Activated T-helper 1 cell treated with anti-CD3 and anti-CD28 coated beads, Interleukin-12 subunit alpha, Interleukin-12 subunit beta, Interleukin-2, Interleukin-4 antibody, amounts not matched to agents 30 ng/mL and 10 ng/mL and 1 ng/mL, durations not matched to agents 14 hours and 24 hours and 36 hours (primary cell): ENCODE results near the gene MYD88. TPM values are rescaled to one million over a fixed set of nuclear protein-coding genes. Genes with fewer than 3 reads are reported as not detected.

Experiments
- DNase-seq: peaks from one replicate; pipeline ENCODE4 v3.0.0; 2021; ENCODE audit warnings: low spot score
- H3K27ac Mint-ChIP-seq: one replicate; pipeline ENCODE4 v1.8.0; 2021; ENCODE audit warnings: mild to moderate bottlenecking, mixed read lengths
- H3K27me3 Mint-ChIP-seq: one replicate; pipeline ENCODE4 v1.8.0; 2022; ENCODE audit warnings: mild to moderate bottlenecking, moderate library complexity, mixed read lengths; ENCODE audit not compliant: insufficient read depth
- H3K36me3 Mint-ChIP-seq: one replicate; pipeline ENCODE4 v1.8.0; 2021; ENCODE audit warnings: low read depth, mixed read lengths
- H3K4me1 Mint-ChIP-seq: one replicate; pipeline ENCODE4 v1.8.0; 2021; ENCODE audit warnings: low read depth, mixed read lengths
- H3K4me3 Mint-ChIP-seq: one replicate; pipeline ENCODE4 v1.8.0; 2021; ENCODE audit warnings: mild to moderate bottlenecking, moderate library complexity, mixed read lengths
- H3K9me3 Mint-ChIP-seq: one replicate; pipeline ENCODE4 v1.8.0; 2021; ENCODE audit warnings: mixed read lengths
- intact Hi-C: fragments of 100-400 bp; cut with micrococcal nuclease; formaldehyde crosslinking; loops from one replicate; pipeline ENCODE4 v1.15.1; 2024
- total RNA-seq: library from RNA; stranded (reverse); gene quantifications from 2 replicates; pipeline ENCODE4 v1.2.3, GENCODE V29; 2022

Gene MYD88
- total RNA-seq, 1 donor from 2014 or later = 42.1 TPM

DNA sequence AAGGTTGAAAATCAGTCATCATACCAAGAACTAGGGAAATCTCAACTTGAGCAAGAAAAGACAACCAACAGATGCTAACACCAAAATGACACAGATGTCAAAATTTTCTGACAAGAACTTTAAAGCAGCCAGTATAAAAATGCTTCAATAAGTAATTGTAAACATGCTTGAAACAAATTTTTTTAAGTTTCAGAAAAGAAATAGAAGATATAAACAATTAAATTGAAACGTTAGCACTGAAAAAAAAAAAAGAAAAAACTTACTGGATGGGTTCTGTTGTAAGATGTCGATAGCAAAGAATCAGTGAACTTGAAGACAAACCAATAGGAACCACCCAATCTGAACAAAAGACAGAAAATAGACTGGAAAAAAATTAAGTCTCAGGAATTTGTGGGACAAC lies 8.0 kb downstream of the MYD88 start:
- no peak for DNase-seq
- Mint-ChIP-seq H3K36me3 (peaks cover 15% of the 10 kb centered on the region), H3K4me1 (peaks cover 25% of the 10 kb centered on the region), H3K27ac (no peak overlapping the region), H3K9me3 (peaks cover 28% of the 10 kb centered on the region), H3K27me3 (no peaks in the 10 kb centered on the region), H3K4me3 (no peak overlapping the region)
- intact Hi-C loops = no loop called here

DNA sequence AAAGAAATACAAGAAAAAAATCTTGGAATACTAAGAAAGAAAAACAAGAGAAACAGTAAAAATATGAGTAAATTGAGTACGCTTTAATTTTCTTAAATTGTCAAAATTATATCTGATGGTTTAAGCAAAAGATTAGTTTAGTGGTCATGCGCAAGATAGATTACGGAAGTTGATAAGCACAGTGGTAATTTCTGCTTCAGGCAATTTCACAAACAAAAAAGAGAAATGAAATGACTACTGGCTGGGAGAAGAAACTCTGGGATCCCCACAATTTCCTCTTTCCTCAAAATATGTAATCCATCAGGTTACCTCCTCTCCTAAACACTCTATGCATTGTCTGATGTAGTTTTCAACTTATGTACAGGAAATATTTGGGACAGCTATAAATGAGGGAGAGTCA lies 9.0 kb downstream of the MYD88 start:
- no peak overlapping the region for H3K27ac Mint-ChIP-seq
- no peaks in the 10 kb centered on the region for H3K27me3 Mint-ChIP-seq

DNA sequence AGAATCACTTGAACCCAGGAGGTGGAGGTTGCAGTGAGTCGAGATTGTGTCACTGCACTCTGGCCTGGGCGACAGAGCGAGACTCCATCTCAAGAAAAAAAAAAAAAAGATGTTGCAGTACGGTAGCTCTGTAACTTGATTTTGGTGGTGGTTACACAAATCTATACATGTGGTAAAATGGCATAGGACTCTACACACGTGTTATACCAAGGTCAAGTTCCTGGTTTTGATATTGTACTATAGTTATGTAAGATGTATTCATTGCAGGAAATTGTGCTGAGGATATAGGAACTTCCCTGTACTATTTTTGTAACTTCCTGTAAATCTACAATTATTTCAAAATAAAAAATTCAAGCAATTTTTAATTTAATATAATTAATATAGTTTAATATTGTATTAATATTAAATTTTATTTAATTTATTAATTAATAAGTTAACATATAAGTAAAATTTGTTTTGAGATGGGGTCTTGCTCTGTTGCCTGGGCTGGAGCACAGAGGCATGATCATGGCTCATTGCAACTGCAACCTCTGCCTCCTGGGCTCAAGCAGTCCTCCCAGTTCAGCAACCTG lies 9.9 kb downstream of the MYD88 start:
- no peak overlapping the region for H3K4me3 Mint-ChIP-seq
- H3K9me3 Mint-ChIP-seq = peaks cover 28% of the 10 kb centered on the region
- peaks cover 33% of the 10 kb centered on the region for H3K4me1 Mint-ChIP-seq
- H3K36me3 Mint-ChIP-seq = peaks cover 9% of the 10 kb centered on the region
- intact Hi-C loops = no loop called here
- DNase-seq = no peak
- H3K27me3 Mint-ChIP-seq = no peaks in the 10 kb centered on the region
- H3K27ac Mint-ChIP-seq = no peak overlapping the region

More for the DNA sequence above, 9.0 kb downstream of the MYD88 start:
- DNase-seq = no peak
- Mint-ChIP-seq H3K4me1 (peaks cover 24% of the 10 kb centered on the region), H3K9me3 (peaks cover 28% of the 10 kb centered on the region), H3K4me3 (no peak overlapping the region), H3K36me3 (peaks cover 9% of the 10 kb centered on the region)
- intact Hi-C loops = no loop called here

DNA sequence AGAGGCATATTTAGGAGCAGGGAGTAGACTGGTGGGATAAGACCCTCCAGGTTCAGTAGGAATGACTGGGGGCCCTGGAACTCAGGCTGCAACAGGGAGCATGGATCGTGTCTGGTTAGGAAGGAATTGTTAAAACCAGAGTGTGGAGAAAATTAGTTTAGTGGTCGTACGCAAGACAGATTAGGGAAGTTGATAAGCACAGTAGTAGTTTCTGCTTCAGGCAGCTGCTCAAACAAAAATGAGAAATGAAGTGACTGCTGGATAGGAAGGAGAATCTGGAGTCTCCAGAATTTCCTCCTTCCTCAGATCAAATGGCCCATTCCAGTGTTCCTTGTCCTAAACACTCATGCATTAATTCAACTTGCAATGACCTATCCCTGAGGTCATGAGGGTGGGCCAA lies 11.2 kb downstream of the MYD88 start:
- Mint-ChIP-seq H3K9me3 (peaks cover 28% of the 10 kb centered on the region), H3K27me3 (no peaks in the 10 kb centered on the region), H3K27ac (no peak overlapping the region), H3K4me3 (no peak overlapping the region), H3K4me1 (peaks cover 46% of the 10 kb centered on the region), H3K36me3 (peaks cover 6% of the 10 kb centered on the region)
- intact Hi-C loops = no loop called here
- no peak for DNase-seq

DNA sequence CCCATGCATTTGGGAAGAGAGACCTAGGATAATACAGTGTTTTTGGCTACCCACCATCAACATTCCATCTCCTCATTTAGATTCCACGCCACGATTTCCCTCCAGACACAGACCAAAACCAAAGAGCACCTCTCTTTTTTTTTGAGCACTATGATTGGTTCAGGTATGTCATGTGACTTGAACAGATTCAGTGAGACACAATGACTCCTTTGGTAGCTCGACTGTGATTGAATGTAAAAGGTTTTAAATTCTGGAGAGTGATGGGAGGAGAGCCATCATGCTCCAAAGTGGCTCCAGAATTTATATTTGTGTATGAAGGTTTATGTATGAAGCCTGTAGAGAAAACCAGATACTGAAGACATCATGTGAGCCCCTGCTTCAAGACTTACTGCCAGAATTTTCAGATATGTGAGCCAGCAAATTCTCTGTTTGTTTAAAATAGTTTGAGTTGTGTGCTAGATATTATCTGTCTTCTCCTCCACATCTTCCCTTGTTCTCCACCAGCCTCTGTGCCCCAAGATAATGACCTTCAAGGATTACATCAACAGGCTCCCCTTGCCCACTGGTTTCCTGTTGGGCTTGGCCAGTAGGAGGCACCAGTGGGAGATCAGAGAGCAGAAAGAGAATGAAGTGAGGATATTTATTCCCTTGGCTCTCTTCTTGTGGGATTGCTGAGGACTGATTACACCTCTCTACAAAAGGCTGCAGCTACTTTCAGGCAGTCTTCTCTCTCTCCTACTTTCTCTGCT lies 12.5 kb downstream of the MYD88 start:
- Mint-ChIP-seq H3K4me3 (no peak overlapping the region), H3K36me3 (peaks cover 3% of the 10 kb centered on the region), H3K9me3 (peaks cover 19% of the 10 kb centered on the region), H3K27ac (no peak overlapping the region), H3K4me1 (peaks cover 54% of the 10 kb centered on the region), H3K27me3 (no peaks in the 10 kb centered on the region)
- DNase-seq = no peak
- intact Hi-C loops = no loop called here

DNA sequence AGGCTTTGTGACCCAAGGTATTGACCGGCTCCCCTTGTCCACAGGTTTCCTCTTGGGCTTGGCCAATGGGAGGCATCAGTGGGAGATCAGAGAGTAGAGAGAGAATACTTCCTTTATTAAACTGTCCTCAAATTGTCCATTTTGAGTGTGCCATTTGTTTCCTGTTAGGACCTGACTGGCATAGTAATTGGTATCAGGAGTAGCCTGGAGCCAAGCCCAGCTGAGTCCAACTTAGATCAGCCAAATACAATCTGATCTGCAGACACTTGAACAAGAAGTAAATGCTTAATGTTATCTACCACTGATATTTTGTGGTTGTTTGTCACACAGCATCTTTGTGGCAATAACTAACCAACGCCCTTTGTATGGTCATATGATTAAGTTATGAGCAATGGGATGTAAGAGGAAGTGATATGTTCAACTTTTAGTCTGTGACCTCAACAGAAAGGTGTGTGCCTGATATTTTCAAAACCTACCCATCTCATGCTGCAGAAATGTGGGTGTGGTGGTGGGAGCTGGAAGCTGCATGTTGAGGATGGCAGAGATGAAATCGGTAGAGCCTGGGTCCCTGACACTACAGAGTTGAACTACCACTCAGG lies 13.3 kb downstream of the MYD88 start:
- no peak for DNase-seq
- H3K4me1 Mint-ChIP-seq = peaks cover 54% of the 10 kb centered on the region
- H3K36me3 Mint-ChIP-seq = no peaks in the 10 kb centered on the region
- peaks cover 11% of the 10 kb centered on the region for H3K9me3 Mint-ChIP-seq
- H3K27ac Mint-ChIP-seq = peak overlapping the region; percentile 31
- H3K27me3 Mint-ChIP-seq = no peaks in the 10 kb centered on the region
- H3K4me3 Mint-ChIP-seq = no peak overlapping the region
- intact Hi-C loops = no loop called here

DNA sequence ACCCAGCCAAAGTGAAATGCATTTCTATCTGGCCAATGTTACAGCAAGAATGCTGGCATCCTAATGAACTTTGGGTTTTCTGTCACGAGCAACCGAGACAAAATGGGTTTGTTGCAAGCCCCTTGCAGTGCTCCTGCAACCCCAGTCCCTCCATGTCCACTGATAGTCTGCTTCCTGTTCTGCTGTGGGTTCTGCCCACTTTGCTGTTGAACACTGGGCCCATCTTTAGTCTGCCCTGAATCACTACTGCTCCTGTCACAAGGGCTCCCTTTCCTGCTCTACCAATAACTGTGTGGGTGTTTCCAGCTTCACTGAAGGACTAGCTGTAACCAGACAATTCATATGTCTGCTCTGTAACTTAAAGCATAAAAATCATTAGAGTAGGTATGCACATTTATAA lies 14.1 kb downstream of the MYD88 start:
- DNase-seq = no peak
- intact Hi-C loops = no loop called here
- Mint-ChIP-seq H3K4me1 (peaks cover 54% of the 10 kb centered on the region), H3K27me3 (no peaks in the 10 kb centered on the region), H3K36me3 (no peaks in the 10 kb centered on the region), H3K4me3 (no peak overlapping the region), H3K9me3 (peaks cover 3% of the 10 kb centered on the region), H3K27ac (peak overlapping the region; percentile 48)

DNA sequence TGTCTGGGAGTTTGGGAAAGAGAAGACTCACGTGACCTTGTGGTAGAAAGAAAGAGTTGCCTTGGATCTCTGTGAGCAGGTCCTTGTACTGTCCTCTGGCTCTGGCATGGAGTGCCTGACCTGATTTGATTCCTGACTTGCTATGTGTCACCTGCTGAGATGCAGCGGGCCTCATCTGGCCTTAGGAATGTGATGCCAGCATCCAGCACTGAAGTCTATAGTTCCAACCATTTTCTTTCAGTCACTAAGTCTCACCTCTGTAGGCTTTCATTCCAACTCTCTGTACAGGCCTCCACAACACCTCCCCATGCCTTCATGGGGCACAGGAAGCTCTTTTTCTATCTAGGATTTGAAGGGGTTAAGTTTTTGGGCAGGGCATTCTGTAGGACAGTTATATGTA lies 14.8 kb downstream of the MYD88 start:
- no peak overlapping the region for H3K27ac Mint-ChIP-seq
- H3K4me1 Mint-ChIP-seq = peaks cover 54% of the 10 kb centered on the region
- no peaks in the 10 kb centered on the region for H3K9me3 Mint-ChIP-seq
- H3K27me3 Mint-ChIP-seq = no peaks in the 10 kb centered on the region
- H3K4me3 Mint-ChIP-seq = no peak overlapping the region
- no peaks in the 10 kb centered on the region for H3K36me3 Mint-ChIP-seq
- DNase-seq = no peak
- intact Hi-C loops = no loop called here

DNA sequence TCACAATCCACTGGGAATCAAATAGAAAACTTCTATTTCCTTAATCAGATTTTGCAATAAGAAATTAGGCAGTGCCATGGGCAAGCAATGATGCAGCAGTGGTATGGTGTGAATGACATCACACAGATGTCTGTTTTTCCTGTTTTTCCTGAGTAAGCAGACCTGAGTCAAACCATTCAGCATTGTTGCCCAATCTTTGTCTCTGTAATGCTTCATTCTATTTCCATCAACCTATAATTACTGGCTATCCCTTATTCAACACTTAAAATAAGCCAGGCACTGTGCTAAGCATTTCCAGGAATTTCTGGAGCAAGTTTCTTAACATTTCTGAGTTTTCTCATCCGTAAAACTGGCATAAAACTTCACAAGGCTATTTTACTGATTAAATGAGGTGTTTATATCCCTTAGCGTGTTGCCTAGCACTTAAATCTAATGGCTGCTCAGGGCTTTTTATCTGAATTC lies 15.6 kb downstream of the MYD88 start:
- intact Hi-C loops = loop anchor here (1.0 kb wide), 2 partner anchors 10 to 17 kb away; partner anchors contain the start of gene ACAA1
- no peak for DNase-seq
- Mint-ChIP-seq H3K4me3 (no peak overlapping the region), H3K9me3 (no peaks in the 10 kb centered on the region), H3K27me3 (no peaks in the 10 kb centered on the region), H3K36me3 (no peaks in the 10 kb centered on the region), H3K4me1 (peaks cover 54% of the 10 kb centered on the region), H3K27ac (no peak overlapping the region)

DNA sequence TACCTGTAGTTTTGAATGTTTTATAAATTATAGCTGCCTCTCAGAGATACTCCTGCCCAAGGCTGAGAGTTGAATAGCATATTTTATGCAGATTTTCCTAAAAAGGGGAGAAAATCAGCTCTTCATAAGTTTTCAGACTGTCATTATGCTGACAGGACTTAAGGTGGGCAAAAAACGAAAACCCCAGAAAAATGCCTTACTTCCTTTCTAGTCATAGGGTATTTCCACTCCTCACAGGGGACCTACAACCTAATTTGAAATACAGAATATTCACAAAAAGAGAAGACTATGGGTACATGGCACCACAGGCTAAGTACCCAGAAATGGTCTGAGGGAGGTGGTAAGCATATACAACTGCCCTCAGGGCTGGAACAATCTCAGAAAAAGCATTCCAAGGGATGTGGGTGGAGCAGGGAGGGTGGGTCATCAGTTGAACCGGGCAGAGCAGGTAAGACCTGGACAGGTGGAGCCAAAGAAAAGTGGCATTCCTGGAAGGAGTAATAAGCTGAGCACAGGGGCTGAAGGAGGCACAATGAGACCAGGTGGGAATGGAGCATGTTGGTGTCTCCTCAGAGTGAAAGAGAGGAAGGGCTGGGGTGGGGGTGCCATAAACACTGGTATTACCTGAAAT lies 16.3 kb downstream of the MYD88 start:
- Mint-ChIP-seq H3K27ac (no peak overlapping the region), H3K4me1 (peaks cover 50% of the 10 kb centered on the region), H3K4me3 (no peak overlapping the region), H3K36me3 (no peaks in the 10 kb centered on the region), H3K9me3 (no peaks in the 10 kb centered on the region), H3K27me3 (no peaks in the 10 kb centered on the region)
- intact Hi-C loops = loop anchor here (1.0 kb wide), 2 partner anchors 10 to 17 kb away; partner anchors contain the start of gene ACAA1
- DNase-seq = no peak

DNA sequence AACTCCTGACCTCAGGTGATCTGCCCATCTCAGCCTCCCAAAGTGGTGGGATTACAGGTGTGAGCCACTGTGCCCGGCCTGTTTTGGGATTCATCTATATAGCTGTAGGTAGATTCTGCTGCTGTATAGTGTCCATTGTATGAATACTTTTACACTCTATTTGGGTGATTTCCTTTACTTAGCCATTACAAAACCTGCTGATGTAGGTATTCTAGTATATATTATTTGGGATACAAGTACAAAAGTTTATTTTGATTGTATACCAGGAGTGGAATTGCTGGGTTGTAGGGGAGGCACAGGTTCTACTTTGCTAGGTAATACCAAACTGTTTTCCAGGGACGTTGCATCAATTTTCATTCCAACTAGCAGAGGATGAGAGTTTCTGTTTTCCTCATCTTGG lies 17.4 kb downstream of the MYD88 start:
- H3K4me3 Mint-ChIP-seq = no peak overlapping the region
- no peaks in the 10 kb centered on the region for H3K9me3 Mint-ChIP-seq
- intact Hi-C loops = no loop called here
- DNase-seq = no peak
- H3K27me3 Mint-ChIP-seq = no peaks in the 10 kb centered on the region
- no peaks in the 10 kb centered on the region for H3K36me3 Mint-ChIP-seq
- no peak overlapping the region for H3K27ac Mint-ChIP-seq
- H3K4me1 Mint-ChIP-seq = peaks cover 49% of the 10 kb centered on the region

DNA sequence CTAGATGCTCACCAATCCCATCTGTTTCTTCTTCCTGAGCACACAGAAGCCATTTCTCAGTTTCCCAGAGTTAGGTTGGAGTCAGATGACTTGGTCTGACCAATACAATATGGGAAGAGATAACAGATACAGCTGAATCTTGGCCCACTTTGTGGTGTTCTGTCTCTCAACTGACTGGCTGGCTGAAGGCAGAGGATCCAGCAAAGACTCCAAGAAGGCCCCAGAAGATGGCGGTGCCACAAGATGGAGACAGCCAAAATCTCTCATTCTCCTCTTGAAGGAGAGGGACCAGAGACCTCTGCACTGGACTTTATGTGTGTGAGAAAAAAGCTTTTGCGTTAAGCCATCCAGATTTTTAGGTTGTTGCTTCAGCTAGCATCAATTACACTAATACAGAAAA lies 18.7 kb downstream of the MYD88 start:
- Mint-ChIP-seq H3K4me1 (peaks cover 36% of the 10 kb centered on the region), H3K27ac (no peak overlapping the region), H3K27me3 (no peaks in the 10 kb centered on the region), H3K36me3 (no peaks in the 10 kb centered on the region), H3K9me3 (no peaks in the 10 kb centered on the region), H3K4me3 (no peak overlapping the region)
- intact Hi-C loops = no loop called here
- no peak for DNase-seq

DNA sequence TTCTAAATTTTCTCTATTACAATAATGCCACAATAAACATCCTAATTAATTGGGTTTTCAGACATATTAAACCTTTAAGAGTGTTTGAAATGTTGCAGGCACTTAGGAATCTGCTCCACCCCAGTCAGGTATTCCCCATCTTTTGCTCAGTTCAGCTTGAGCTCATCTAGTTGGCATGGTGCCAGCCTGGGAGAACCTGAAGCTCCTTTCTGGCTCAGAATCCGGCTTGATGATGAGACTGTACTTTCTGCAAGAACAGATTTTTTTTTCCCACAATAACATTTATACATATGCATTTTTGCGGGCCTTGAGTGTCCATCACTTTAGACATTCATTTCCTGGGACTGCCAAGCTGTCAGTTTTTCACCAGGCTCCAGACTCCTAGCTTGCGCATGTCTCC lies 19.1 kb downstream of the MYD88 start:
- Mint-ChIP-seq H3K36me3 (no peaks in the 10 kb centered on the region), H3K9me3 (no peaks in the 10 kb centered on the region)

More for the DNA sequence above, 19.1 kb downstream of the MYD88 start:
- intact Hi-C loops = no loop called here
- Mint-ChIP-seq H3K27me3 (no peaks in the 10 kb centered on the region), H3K4me1 (peaks cover 33% of the 10 kb centered on the region), H3K4me3 (no peak overlapping the region), H3K27ac (no peak overlapping the region)
- DNase-seq = no peak
